GM21717 (cell line): Measurements from ENCODE around the gene CEACAM4.
"Not testable (repeated sequence)": the region's sequence is repeated elsewhere in the genome, so short reads cannot be mapped to it uniquely, and the experiment has no call there.

Source experiments
- ATAC-seq: cut with Tn5 transposase; IDR thresholded peaks from one replicate; pipeline ENCODE4 v1.9.1; 2021; ENCODE audit warnings: mild to moderate bottlenecking, moderate library complexity; ENCODE audit not compliant: unreplicated experiment

The CEACAM4 gene

GRCh38 chr19:41626877-41627276 lies at the start of gene CEACAM4:
TSS of gene CEACAM4 (minus strand) at chr19:41627074. CDS start at chr19:41626963, 111 bp downstream.
- ATAC-seq: no peak

DNA sequence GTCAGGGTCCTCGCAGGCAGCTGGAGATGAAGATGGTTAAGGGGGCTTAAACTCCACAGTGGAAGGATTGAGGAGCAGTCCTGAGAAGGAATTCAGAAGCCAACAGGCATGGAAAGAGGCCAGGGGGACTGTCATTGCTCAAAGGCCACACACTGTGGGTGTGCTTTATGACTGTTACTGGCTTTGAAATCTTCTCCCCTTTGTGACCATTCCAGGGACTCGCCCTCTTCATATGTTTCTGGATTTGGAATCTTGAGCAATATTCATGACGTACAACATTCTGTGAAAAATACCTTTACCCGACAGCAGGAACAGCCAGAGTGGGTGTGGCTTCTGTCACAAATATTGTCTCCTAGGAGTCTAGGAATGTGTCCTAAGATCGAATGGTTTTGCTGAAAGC lies 44.6 kb upstream of the CEACAM4 start:
- no peak for ATAC-seq

DNA sequence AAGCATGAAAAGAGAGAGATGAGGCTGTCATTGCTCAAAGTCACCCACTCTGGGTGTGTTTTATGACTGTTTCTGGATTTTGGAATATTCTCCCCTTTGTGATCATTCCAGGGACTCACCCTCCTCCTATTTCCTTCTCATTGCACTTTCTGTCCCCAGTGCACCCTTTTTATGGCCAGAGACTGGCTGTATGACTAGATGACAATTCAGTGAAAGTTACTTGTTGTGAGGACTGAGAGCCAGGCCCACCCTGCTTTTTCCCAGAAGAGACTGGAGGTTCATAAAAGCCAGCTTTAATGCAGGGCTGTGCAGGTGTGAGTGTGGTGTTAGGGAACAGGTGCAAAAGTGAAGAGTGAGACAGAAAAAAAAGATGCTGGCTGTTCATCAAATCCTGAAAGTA lies 43.9 kb upstream of the CEACAM4 start:
- ATAC-seq: no peak

GRCh38 chr19:41668315-41668714 lies 41.4 kb upstream of the CEACAM4 start:
- no peak for ATAC-seq

- ATAC-seq: no peak
Observed at GRCh38 chr19:41666075-41666474, 39.2 kb upstream of the CEACAM4 start.

DNA sequence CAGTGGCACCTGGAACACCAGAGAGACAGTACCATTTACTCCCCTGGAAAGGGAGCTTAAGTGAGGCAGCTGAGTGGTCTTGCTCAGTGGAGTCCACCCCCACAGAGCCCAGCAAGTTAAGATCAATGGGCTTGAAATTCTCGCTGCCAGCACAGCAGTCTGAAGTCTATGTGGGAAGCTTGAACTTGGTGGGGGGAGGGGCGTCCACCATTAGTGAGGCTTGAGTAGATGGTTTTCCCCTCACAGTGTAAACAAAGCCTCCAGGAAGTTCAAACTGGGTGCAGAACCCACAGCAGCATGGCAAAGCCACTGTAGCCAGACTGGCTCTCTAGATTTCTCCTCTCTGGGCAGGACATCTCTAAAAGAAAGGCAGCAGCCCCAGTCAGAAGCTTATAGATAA lies 30.3 kb upstream of the CEACAM4 start:
- ATAC-seq: no peak

DNA sequence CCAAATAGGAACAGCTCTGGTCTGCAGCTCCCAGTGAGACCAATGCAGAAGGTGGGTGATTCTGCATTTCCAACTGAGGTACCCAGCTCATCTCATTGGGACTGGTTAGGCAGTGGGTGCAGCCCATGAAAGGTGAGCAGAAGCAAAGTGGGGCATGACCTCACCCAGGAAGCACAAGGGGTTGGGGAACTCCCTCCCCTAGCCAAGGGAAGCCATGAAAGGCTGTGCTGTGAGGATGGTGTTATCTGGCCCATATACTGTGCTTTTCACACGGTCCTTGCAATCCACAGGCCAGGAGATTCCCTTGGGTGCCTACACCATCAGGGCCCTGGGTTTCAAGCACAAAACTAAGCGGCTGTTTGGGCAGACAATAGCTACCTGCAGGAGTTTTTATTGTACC lies 29.9 kb upstream of the CEACAM4 start:
- not testable (repeated sequence) for ATAC-seq

GRCh38 chr19:41652250-41652649 lies 25.4 kb upstream of the CEACAM4 start:
- no peak for ATAC-seq

- no peak for ATAC-seq
Observed at GRCh38 chr19:41649827-41650226, 23.0 kb upstream of the CEACAM4 start.

- no peak for ATAC-seq
Observed at GRCh38 chr19:41646589-41647204, 19.8 kb upstream of the CEACAM4 start.

GRCh38 chr19:41641879-41642485 lies 15.1 kb upstream of the CEACAM4 start:
- ATAC-seq: no peak

GRCh38 chr19:41638641-41639081 lies 11.8 kb upstream of the CEACAM4 start:
- ATAC-seq: no peak

- no peak for ATAC-seq
Observed at GRCh38 chr19:41637484-41637883, 10.6 kb upstream of the CEACAM4 start.

DNA sequence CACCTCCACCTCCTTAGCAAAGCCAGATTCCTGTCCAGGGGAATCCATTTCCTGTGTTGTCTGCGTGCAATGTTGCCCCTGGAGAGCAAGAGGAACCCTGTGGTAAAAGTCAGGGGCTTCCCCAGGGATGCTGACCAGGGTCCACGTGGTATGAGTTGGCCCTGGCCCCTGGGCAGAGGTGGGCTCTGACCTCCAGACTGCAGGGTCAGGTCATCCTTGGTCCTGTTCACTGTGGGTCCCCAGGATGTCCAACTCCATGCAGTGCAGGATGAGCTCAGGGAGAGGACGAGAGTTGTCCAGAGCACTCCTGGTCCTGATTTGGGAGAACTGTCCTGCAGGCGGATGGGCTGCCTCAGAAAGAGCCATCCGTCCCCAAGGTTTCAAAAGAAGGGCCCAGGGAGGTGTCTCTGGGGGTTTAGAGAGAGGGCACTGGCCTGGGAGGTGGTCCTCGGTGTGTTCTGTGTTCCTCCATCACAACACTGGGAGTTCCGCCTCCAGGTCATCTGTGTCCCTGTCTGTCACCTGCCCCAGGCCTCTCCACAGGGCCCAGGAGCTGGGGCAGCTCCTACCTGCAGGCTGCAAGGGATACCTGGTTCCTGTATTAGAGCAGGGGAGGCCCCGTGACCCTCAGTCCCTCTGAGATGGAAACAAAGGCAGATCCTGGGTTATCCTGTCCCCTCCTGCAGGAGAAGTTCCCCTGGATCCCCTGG lies 1.2 kb upstream of the CEACAM4 start:
- ATAC-seq: no peak

GRCh38 chr19:41626278-41626677 lies 596 bp downstream of the CEACAM4 start:
- no peak for ATAC-seq

GRCh38 chr19:41624937-41625336 lies 1.9 kb downstream of the CEACAM4 start:
- no peak for ATAC-seq

DNA sequence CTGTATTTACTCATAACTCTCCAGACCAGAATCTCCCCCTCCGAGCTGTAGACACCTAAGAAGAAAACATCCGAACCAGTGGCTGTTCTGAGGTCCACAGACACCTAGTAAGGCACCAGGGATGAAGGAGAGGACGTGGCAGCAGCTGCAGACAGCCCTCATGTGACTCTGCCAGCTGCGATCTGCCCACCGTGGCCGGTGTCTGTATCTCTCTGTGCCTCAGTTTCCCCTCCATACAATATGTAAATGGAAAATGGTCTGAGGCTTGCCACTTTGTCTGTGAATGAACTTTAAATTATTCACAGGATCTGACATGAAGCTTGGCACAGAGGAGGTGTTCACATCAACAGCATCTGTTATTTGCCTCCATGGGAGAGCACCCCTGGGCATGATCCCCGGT lies 2.4 kb downstream of the CEACAM4 start:
- ATAC-seq: no peak

DNA sequence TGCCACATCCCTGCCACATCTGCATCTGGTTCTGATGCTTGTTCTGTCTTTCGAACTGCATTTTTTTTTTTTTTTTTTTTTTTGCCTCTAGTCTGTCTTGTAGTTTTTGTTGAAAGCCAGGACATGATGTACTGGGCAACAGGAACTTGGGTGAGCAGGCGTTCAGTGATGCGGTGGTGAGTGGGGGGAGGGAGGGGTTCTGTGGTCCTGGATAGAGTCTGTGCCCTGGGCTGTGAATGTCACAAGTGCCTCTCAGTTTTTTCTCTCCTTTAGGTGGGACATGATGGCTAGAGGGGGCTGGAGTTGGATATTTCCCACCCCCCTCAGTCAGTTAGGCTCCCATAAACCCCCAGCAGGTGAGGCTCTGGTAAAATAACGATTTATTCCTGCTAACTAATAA lies 3.5 kb downstream of the CEACAM4 start:
- no peak for ATAC-seq

GRCh38 chr19:41621654-41622053 lies 5.2 kb downstream of the CEACAM4 start:
- ATAC-seq: no peak

GRCh38 chr19:41621226-41621625 lies 5.6 kb downstream of the CEACAM4 start:
- no peak for ATAC-seq

DNA sequence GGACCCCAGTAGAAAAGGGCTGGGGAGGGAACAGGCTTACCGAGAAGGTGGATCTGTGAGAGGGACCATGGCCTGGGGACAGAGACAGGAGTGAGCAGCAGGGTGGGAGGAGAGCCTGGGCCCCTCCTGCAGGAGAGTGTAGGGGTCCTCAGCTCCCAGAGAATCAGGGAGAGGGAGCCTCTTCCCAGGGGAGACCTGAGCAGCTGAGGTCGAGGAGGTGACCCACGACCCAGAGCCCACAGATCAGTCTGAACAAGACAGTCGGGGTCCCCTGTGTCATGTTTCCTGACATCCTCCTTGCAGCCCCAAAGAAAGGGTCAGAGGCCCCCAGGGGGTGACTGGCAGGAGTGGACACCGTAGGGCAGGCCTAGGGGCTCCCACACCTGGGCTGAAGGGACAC lies 6.7 kb downstream of the CEACAM4 start:
- no peak for ATAC-seq

DNA sequence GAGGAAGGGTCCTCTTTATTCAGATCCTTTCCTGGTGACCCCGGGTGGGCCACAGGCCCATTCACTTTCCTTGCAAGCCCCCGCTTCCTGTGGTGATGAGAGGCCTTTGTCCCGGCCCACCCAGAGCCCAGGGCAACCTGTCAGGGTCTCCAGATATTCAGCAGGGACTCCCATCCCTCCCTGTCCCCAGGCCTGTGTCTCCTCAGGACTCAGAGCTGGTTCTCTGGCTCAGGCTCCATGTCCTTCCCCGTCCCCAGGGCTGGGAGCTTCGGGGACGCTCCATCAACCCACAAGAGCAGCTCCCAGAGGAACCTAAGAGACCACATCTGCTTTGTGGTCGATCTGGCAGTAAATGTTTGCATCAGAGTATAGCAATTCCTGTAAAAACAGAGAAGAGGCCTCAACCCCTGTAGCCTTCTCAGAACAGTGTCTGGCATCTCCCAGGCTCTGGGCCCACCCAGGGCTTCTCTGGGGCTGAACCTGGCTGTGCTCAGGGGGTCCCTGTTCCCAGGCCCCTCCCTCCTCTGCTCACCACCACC lies 7.8 kb downstream of the CEACAM4 start:
- ATAC-seq: no peak
